NCI-H1417 (cell line): Measurements from ENCODE around the gene SLC35F5.
"Not testable (repeated sequence)": the region's sequence is repeated elsewhere in the genome, so short reads cannot be mapped to it uniquely, and the experiment has no call there.

ENCODE experiments used
- DNase-seq, 3 experiments: peaks; one replicate each; lab custom pipeline; 2025; lab: John Stamatoyannopoulos, UW

Gene SLC35F5, protein sequence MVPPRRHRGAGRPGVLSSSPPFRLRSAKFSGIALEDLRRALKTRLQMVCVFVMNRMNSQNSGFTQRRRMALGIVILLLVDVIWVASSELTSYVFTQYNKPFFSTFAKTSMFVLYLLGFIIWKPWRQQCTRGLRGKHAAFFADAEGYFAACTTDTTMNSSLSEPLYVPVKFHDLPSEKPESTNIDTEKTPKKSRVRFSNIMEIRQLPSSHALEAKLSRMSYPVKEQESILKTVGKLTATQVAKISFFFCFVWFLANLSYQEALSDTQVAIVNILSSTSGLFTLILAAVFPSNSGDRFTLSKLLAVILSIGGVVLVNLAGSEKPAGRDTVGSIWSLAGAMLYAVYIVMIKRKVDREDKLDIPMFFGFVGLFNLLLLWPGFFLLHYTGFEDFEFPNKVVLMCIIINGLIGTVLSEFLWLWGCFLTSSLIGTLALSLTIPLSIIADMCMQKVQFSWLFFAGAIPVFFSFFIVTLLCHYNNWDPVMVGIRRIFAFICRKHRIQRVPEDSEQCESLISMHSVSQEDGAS

DNA sequence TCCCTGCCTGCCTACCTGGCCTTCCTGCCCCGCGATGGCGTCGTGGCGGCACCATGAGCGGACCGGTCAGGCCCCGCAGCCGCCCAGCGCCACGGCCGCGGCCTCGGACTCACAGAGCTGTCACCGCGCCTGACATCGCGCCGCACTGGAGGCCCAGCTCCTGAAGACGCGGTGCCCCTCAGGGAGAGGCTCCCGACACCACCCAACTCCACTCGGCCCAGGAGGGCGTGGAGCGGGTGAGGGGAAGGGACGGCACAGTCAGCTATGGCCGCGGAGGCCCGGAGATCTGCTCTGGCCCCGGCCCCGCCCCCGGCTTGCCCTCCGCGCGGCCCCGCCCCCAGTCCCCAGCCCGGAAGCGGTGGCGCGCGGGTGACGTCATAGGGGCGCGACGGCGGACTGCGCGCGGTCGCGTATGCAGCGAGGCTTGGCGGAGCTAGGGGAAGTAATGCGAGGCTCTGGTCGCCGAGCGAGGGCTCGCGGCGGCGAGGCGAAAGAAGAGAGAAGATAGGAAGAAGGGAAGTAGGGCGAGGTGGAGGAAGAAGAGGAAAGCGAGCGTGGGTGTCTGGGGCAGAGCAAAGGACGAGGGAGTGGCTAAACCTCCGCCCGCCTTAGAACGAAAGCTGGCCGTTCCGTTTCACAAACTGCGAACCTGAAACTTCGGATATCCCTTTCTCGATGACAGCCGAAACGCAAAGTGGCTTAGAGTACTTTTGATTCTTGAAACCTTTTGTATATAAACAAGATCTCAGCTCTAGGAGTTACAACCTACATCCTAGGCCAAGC is at the start of gene SLC35F5:
Gene SLC35F5, minus strand, starts transcription at position 288 of the 783 bp plus-strand sequence. Its CDS starts 233 bp downstream, at position 55.
- peak; percentile 86 to 94 (median 91) for DNase-seq

DNA sequence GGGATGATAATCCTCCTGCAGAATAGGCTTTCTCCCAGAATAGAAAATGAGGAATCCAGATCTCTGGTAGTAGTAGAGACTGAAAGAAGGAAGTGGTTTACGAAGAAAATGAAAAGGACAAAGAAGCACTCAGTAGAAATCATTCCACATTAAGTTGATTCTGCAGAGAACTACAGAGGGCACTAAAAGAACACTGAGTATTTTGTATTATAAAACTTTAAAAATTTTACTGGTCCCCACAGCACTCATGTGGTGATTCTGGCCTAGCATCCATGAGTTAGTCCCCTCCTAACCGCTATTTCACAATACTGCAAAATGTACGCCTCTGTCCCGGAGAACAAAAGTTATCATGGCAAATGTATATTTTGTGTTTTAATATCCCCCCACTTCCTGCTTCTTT is 42.9 kb upstream of the SLC35F5 start:
- no peak for DNase-seq

DNA sequence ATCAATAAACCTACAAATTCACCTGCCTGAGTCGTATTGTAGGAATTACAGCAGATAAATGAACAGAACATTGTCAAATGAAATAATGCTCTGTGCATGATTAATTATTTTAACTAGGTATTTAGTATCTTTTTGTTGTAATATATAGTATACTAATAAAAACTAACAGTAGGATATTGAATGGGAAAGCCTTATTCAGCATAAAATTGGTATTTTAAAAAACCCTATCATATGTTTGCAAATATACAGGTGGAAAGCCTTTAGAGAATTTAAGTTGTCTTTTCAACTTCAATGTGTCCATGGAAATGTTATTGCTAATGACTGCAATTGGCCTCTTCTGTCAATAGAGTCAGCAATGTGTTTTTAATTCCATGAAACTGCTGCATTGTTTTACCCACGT is 40.8 kb upstream of the SLC35F5 start:
- DNase-seq = no peak

DNA sequence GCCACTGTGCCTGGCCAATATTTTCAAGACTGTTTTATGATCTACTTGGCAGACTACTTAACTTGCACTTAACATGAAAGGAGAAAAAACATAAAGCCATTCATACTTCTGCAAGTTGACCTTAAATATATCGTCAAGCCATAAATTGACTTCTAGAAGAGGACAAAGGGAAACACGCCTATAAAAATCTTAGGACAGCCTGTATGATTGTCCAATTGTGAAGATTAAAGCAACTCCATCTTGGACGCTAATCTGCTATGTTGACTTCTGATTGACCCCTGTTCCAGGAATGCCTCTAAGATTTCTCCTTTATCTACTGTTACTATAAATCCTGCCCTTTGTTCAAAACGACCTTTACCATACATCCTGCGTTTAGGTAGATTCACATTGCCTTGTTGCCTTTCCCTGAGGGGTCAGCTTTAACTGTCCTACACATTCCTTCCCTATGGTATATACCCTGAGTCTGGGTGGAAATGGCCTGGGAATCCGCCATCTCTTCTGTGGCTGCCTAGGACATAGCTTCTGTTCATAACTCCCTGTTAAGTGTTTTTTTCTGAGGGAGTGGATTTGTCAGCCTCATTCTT is 40.2 kb upstream of the SLC35F5 start:
- DNase-seq = no peak

DNA sequence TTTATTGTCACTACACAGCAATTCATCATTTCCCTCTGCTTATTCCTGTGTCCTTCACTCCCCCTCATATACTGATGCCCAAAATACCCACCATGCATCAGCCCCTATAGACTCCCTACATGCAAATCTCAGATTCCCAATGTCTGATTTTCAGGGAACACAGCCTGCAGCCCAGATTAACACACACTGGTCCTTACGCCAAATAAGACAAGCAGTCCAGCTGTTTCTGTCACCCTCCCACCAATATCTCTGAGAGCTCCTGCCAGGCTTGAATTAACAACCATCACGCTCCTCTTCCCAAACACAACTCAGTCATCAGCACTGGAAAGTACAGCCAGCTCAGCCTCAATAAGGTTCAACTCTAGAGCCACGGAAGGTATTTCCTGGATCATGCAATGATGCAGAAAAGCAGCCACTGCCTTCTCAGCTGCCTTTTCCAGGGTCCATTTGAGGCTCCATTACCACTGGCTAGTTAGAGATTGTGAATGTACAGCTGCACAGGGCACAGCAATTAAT is 39.0 kb upstream of the SLC35F5 start:
- no peak for DNase-seq

DNA sequence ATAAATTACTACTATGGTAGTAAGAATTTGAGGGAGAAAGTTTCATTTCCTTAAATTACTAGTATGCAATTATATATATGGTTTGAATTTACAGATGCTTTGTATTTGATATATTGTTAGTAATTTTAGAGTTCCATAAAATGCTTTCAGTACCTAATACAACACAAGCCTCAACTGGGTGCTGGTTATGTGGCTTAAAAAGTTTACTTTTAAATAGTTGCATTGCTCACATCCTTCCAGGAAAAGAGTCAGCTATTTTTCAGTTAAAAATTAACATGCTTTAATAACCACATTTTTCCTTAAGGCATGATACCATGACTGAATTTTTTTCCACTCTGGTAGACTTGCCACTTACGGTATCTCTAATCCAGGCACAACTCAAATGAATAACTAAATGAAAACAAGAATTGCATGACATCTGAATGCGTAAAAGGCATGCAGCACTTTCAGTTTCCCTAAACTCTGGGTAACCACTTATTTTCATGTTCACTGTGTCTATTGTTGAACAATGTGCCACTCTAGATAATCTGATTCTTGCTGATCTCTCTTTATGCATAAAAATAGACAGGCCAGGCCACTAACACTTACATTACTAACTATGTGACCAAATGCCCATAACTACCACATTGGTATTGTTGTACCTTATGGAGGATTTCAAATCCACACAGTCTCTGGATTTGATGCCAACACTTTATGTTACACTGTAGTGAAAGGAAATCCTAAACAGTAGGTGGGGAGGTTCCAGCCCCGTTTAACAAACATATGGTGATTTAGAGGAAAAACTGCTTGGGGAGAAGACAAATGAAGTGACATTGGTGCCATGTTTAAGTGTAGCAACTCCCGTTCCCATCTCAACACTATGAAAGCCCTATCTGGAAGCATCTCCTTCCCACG is 35.5 kb upstream of the SLC35F5 start:
- no peak for DNase-seq

DNA sequence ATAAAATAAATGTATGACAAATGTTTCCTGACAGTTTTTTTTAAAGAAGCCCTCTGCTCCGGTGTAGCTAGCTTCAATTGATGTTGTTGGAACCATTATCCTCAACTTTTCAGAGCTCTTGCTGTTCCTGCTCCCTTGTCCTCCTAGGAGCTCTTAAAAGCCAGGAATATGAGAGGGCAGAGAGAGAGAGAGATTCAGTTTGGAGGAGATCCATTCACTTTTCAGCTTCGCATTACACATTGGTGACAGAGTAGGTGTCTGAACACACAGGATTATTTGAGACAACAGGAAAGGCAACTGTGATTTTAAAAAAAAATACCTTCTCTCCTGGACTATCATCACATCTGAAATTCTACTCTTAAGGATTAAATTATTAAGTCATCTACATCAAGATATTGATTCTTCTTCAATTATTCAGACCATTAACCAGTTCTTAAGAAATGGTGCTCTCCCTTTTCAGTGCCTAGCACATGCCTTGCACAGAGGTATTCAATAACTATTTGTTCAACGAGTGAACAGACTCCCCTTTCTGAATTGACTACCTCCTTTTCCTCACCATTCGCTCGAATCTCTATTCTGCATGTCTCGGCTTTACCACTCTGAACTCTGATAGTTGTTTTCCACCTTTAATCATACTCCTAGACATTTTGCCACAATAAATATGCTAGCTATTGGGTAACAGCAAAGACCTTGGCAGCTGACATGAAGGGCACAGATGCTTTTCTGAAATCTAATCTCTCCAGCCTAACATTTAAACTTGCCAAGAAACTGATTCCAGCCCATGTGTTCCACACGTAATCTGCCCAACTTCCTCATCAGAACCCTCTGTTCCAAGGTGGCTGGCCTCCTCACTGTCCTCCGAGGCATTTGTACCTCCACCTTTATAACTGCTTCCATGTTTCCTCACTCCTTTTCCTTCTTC is 28.6 kb upstream of the SLC35F5 start:
- DNase-seq = no peak

DNA sequence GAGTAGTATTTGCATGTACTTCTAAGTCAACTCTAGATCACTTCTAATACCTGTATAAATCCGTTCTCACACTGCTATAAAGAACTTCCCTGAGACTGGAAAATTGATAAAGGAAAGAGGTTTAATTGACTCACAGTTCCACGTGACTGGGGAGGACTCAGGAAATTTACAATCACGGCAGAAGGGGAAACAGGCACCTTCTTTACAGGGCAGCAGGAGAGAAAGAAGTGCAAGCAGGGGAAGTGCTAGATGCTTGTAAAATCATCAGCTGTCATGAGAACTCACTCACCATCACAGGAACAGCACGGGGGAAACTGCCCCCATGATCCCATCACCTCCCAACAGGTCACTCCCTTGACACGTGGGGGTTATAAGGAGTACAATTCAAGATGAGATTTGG is 24.0 kb upstream of the SLC35F5 start:
- no peak for DNase-seq

DNA sequence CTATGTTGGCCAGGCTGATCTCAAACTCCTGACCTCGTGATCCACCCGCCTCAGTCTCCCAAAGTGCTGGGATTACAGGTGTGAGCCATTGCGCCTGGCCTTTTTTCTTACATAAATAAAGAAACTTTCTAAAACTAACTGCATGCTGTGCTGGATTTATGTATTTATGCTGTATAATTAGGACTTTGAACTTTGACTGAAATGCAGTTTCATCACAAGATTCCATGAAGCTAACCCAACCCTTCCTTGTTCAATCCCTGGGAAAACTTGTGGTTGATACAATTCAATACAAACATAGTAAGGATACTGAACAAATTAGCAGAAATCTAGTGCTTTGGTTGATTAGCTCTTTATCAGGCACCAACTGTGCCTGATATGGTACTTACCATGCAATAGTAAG is 20.9 kb upstream of the SLC35F5 start:
- no peak for DNase-seq

DNA sequence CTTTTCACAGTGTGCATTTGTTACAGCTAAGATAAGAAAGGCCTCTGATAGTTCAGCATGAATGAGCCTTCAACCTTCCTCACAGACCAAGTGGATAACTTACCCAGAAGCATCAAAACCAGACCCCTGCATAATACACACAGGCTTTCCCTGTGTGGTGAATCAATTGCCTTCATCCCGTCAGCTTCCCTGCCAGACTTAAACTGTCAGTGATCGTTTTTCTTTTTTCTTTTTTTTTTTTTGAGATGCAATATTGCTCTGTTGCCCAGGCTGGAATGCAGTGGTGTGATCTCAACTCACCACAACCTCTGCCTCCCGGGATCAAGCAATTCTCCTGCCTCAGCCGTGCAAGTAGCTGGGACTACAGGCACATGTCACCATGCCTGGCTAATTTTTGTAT is 20.5 kb upstream of the SLC35F5 start:
- no peak for DNase-seq

DNA sequence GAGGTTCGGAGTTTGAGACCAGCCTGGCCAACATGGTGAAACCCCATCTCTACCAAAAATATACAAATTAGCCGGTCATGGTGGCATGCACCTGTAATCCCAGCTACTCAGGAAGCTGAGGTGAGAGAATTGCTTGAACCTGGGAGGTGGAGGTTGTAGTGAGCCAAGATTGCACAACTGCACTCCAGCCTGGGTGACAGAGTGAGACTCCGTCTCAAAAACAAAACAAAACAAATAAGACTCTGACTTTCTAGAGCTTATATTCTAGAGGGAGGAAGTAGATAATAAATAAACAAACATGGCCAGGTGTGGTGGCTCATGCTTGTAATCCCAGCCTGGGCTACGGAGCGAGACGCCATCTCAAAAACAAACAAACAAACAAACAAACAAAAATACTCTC is 18.2 kb upstream of the SLC35F5 start:
- DNase-seq = not testable (repeated sequence)

DNA sequence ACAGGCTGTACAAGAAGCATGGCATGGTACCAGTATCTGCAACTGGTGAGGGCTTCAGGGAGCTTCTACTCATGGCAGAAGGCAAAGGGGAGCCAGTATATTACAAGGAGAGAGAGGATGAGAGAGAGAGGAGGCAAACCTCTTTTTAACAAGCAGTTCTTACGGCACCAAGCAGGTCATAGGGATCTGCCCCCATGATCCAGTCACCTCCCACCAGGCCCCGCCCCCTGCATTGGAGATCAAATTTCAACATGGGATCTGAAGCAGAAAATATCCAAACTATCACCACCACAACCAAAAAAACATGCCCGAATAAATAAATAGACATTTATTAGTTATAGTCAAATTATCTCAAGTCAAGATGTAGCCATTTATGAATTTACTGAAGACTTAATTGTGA is 14.5 kb upstream of the SLC35F5 start:
- no peak for DNase-seq

DNA sequence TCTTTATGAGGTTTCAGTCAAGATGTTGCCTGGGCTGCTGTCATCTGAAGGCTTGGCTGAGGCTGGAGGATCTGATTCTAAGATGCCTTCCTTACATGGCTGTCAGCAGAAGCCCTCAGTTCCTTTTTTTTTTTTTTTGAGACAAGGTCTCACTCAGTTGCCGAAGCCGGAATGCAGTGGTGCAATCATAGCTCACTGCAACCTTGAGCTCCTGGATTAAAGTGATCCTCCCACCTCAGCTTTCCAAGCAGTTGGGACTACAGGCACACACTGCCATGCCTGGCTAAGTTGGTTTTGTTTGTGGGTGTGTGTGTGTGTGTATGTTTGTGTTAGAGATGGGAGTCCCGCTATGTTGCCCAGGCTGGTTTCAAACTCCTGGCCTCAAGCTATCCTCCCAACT is 13.1 kb upstream of the SLC35F5 start:
- DNase-seq = no peak

DNA sequence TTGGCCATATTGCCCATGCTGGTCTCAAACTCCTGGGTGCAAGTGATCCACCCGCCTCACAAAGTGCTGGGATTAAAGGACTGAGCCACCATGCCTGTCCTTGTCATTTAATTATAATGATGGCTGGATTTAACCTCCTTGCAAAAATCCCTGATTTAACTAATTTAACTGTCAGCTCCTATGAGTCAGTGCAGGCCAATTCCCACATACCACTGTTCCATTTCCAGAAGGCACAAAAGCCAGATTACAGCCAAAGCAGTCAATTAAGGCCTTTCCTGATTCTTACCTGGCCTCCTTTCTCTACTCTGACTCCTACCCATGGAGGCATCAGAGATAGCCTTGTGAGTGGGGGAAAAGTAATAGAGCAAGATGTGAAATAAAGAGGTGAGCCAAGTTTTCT is 12.3 kb upstream of the SLC35F5 start:
- DNase-seq = no peak

DNA sequence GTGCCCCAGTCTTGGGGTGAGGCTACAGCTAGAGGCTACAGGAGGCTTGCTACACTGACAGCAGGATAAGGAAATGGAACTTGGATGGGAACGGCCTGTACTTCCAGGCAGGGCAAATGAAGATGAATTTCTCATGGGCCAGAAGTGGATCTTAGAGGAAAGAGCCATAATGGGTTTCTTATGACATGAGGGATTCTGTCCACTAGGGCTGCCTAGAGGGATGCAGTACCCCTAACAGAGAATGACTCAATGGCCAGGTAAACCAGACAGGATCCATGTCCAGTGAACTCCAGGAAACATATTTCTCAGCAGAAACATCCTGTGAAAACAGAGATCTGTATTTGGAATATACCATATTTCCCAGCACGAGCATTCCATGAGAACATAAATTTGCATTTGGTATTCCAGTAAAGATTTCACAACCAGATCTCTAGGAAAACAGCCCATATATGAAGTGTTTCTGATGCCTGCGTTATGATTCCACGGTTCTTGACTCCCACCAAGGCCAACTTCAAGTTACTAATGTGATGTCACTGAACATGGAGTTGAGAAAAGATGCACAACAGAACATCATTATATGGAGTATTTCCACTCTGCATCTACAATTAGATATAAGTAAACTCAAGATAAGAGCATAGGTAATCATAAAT is 11.5 kb upstream of the SLC35F5 start:
- DNase-seq = no peak

DNA sequence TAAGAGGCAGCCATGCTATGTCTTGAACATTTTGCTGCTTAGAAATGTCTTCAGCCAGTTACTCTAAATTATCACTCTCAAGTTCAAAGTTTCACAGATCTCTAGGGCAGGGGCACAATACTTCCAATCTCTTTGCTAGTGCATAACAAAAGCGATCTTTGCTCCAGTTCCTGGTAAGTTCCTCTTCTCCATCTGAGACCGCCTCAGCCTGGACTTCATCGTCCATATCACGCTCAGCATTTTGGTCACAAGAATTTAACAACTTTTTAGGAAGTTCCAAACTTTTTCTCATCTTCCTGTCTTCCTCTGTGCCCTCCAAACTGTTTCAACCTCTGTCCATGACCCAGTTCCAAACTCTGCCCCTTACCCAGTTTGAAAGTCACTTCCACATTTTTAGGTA is 8.8 kb upstream of the SLC35F5 start:
- no peak for DNase-seq

DNA sequence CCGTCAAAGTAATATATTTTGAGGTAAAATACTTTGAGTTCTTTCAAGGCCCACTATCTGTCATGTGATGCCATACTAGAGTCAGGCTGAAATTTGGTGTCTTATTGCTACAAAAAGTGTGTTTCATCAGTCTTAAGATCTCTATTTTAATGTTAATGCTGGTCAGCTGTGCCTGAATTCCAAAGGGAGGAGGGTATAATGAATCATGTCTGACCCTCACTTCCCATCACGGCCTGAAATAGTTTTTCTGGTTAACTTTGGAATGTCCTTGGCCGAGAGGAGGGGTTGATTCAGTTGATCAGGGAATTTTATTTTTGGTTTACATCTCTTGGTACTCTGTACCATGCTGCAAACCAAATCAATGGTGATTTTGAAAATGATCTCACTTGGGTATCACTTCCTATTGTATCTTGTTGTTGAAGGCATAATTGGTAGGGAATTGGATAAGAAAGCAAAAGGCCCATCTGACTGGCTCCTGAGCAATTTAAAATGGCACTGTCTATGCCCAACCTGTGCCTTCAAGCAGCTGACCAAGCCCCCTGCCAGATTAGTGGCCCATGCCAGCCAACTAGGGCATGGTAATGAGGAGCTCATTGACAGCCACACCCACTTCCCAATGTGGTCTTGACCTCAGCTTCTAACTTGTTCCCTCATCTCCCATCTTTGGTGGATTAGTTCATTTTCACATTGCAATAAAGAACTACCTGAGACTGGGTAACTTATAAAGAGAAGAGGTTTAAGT is 6.1 kb upstream of the SLC35F5 start:
- DNase-seq = no peak

DNA sequence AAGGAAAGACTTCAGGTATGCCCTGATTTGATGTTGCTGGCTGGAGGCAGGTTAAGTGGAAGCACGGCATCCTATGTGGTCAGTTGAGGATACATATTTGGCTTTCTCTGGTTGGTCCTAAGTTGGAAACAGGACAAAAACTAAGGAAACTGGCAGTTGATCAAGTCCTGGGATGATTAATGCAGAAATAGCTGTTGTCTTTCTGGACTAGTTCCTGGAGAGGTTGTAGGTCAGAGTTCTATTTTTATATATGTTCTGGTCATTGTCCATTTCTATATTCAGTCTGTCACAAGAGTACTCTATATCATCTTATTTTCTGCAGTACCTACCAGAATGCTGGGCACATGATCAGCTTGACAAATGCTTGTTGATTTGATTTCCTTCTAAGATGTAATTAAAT is 4.0 kb upstream of the SLC35F5 start:
- no peak for DNase-seq

DNA sequence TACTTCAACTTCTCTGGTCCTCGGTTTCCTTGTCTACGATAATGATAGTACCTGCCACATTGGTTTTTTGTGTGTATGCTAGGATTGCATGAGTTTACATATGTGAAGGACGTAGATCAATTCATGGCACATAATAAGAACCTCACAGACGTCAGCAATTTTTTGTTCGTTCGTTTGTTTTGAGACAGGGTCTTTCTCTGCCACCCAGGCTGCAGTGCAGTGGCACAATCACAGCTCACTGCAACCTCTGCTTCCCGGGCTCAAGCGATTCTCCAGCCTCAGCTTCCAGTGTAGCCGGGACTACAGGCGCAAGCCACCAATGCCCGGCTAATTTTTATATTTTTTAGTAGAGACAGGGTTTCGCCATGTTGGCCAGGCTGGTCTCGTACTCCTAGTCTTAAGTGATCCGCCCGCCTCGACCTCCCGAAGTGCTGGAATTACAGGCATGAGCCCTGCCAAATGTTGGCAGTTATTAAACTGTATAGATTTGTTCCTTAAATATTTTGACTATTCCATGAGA is 756 bp upstream of the SLC35F5 start:
- DNase-seq = peak in 1 of 3 experiments; percentile 66
